Liver (tissue), 9 donors: ENCODE data around the gene LHX6. TPM values are rescaled to one million over a fixed set of nuclear protein-coding genes. Genes with fewer than 3 reads are reported as not detected.

Source experiments
- DNase-seq: peaks from one replicate; pipeline ENCODE4 v3.0.0-alpha.2; 2017; ENCODE audit warnings: low spot score
- H3K27ac ChIP-seq, 2 donors: one replicate each; pipeline ENCODE4 v1.7.0; 2013; ENCODE audit warnings: inconsistent platforms in 2 of 2, low read length in 2 of 2, control low read depth in 1 of 2, low read depth in 1 of 2, mild to moderate bottlenecking in 1 of 2
- H3K27me3 ChIP-seq, 4 donors: one replicate each; pipeline versions ENCODE4 v1.6.1 to v1.7.0; 2013; ENCODE audit warnings: low read length in 3 of 4, inconsistent platforms in 1 of 4, mild to moderate bottlenecking in 1 of 4, moderate library complexity in 1 of 4; ENCODE audit not compliant: control insufficient read depth in 4 of 4, insufficient read depth in 4 of 4
- H3K36me3 ChIP-seq, 4 donors: one replicate each; pipeline versions ENCODE4 v1.6.1 to v1.7.0; 2013; ENCODE audit warnings: low read length in 3 of 4, mild to moderate bottlenecking in 3 of 4, low read depth in 1 of 4, moderate library complexity in 1 of 4; ENCODE audit not compliant: control insufficient read depth in 4 of 4, insufficient read depth in 3 of 4
- H3K4me1 ChIP-seq, 4 donors: one replicate each; pipeline versions ENCODE4 v1.6.1 to v1.7.0; 2013; ENCODE audit warnings: low read length in 3 of 4, mild to moderate bottlenecking in 3 of 4, moderate library complexity in 1 of 4; ENCODE audit not compliant: control insufficient read depth in 4 of 4, insufficient read depth in 4 of 4
- H3K4me3 ChIP-seq, 3 donors: one replicate each; pipeline versions ENCODE4 v1.6.1 to v1.7.0; 2013; ENCODE audit warnings: low read length in 3 of 3, control low read depth in 1 of 3, low read depth in 1 of 3, mild to moderate bottlenecking in 1 of 3
- H3K9ac ChIP-seq, 2 donors: one replicate each; pipeline ENCODE4 v1.7.0; 2013; ENCODE audit warnings: low read length in 2 of 2, mild to moderate bottlenecking in 2 of 2, moderate library complexity in 2 of 2, control low read depth in 1 of 2, low read depth in 1 of 2
- H3K9me3 ChIP-seq, 4 donors: one replicate each; pipeline versions ENCODE4 v1.6.1 to v1.7.0; 2013; ENCODE audit warnings: low read length in 3 of 4; ENCODE audit not compliant: control insufficient read depth in 4 of 4
- CTCF ChIP-seq: fragments of 150-350 bp; IDR thresholded peaks from 2 replicates; pipeline ENCODE4 v1.5.1; 2017; ENCODE audit warnings: improper control_type of control experiment, low read depth, low read length; ENCODE audit not compliant: missing input control
- EGR1 ChIP-seq, 2 donors: IDR thresholded peaks; 2 replicates each; pipeline ENCODE4 v1.6.1; 2016 to 2018; ENCODE audit warnings: antibody characterized with exemption in 2 of 2, low read depth in 2 of 2
- FOXA1 ChIP-seq: IDR thresholded peaks from 2 replicates; pipeline ENCODE4 v1.6.1; 2016; ENCODE audit warnings: antibody characterized with exemption
- HNF4A ChIP-seq, 2 donors: conservative IDR thresholded peaks; 2 replicates each; pipeline ENCODE4 v1.6.1; 2016; ENCODE audit warnings: antibody characterized with exemption in 2 of 2, mild to moderate bottlenecking in 2 of 2
- MAX ChIP-seq: IDR thresholded peaks from 2 replicates; pipeline ENCODE4 v1.6.1; 2016; ENCODE audit warnings: antibody characterized with exemption
- REST ChIP-seq: IDR thresholded peaks from 2 replicates; pipeline ENCODE4 v1.6.1; 2016; ENCODE audit warnings: antibody characterized with exemption, mild to moderate bottlenecking
- TAF1 ChIP-seq: conservative IDR thresholded peaks from 2 replicates; pipeline ENCODE4 v1.6.1; 2016; ENCODE audit warnings: antibody characterized with exemption, mild to moderate bottlenecking
- WGBS: extraction: QIAGEN DNeasy Blood & Tissue Kit; methylation state at CpG from one replicate; pipeline ENCODE4 v1.1.7; 2013; 5-methylcytosine and 5-hydroxymethylcytosine counted together
- polyA plus RNA-seq, 2 donors: library from polyadenylated mRNA; stranded (reverse) in 1 of 2; unstranded in 1 of 2; fragments of 200-250 nt in 1 of 2; fragments of >200 nt in 1 of 2; fragmentation: Nextera tagmentation in 1 of 2; extraction: Ambion mirVana in 1 of 2; gene quantifications; one replicate each; pipeline versions ENCODE4 v1.2.1 to v1.2.3, GENCODE V29; 2013 to 2015
- total RNA-seq, 2 donors: library from RNA; depleted of rRNA; stranded (reverse); fragments of >200 nt; gene quantifications; one replicate each; pipeline ENCODE4 v1.2.3, GENCODE V29; 2014
- donor health status: healthy.
- donor health status: healthy.
- donor health status: healthy.
- donor health status: healthy.
- donor health status: healthy.

The LHX6 gene
- total and polyA plus RNA-seq, 4 donors, result 0.05 to 0.33 (median 0.18) TPM

GRCh38 chr9:122155796-122156195 is 73.0 kb downstream of the LHX6 start:
- TF ChIP-seq HNF4A (conservative IDR thresholded peaks at IDR 0.05) (no peak), TAF1 (no peak), CTCF (no peak), EGR1 (IDR thresholded peaks at IDR 0.05; ENCODE audit: low read depth in 2 of 2) (no peak), REST (no peak), FOXA1 (no peak), MAX (no peak)
- 91% methylated on average over 4 of the region's 4 CpGs for WGBS
- peaks cover 0 to 5% (median 3%) of the 10 kb centered on the region in 4 donors for H3K36me3 ChIP-seq

More at GRCh38 chr9:122155796-122156195, 73.0 kb downstream of the LHX6 start:
- H3K9ac ChIP-seq, result no peak overlapping the region
- no peaks in the 10 kb centered on the region for H3K9me3 ChIP-seq
- no peak for DNase-seq
- peaks cover 0 to 18% (median 17%) of the 10 kb centered on the region in 4 donors for H3K4me1 ChIP-seq
- no peak overlapping the region for H3K27ac ChIP-seq
- H3K4me3 ChIP-seq, result no peak overlapping the region
- H3K27me3 ChIP-seq, result no peaks in the 10 kb centered on the region

Other genes starting within 250 kb of the LHX6 start
- 1 to 10 TPM; 2.9 to 4.4 TPM for gene TTLL11, start 135.6 kb downstream of the LHX6 start, total RNA-seq
- 1 to 10 TPM; 1.4 to 4.5 TPM for gene TTLL11, start 135.6 kb downstream of the LHX6 start, polyA plus RNA-seq
- gene NDUFA8, start 69.2 kb downstream of the LHX6 start, total RNA-seq, result 10 to 100 TPM; 24.9 to 29.3 TPM
- 10 to 100 TPM; 48.3 to 51.9 TPM for gene NDUFA8, start 69.2 kb downstream of the LHX6 start, polyA plus RNA-seq
- not detected for gene MORN5, start 69.0 kb downstream of the LHX6 start, total RNA-seq
- not detected for gene MORN5, start 69.0 kb downstream of the LHX6 start, polyA plus RNA-seq
- gene RBM18, start 35.9 kb upstream of the LHX6 start, total RNA-seq, result 1 to 10 TPM; 4.9 to 6.1 TPM
- 1 to 10 TPM; 3.4 to 7.7 TPM for gene RBM18, start 35.9 kb upstream of the LHX6 start, polyA plus RNA-seq
- 10 to 100 TPM; 15.4 to 30.9 TPM for gene MRRF, start 35.9 kb upstream of the LHX6 start, total RNA-seq
- 10 to 100 TPM; 22.1 to 22.5 TPM for gene MRRF, start 35.9 kb upstream of the LHX6 start, polyA plus RNA-seq
- gene PTGS1, start 142.1 kb upstream of the LHX6 start, total RNA-seq, result 1 to 10 TPM in 1 of 2 donors, under 1 TPM in 1; 0.84 to 5.3 TPM
- 1 to 10 TPM in 1 of 2 donors, under 1 TPM in 1; 0.85 to 1.4 TPM for gene PTGS1, start 142.1 kb upstream of the LHX6 start, polyA plus RNA-seq
- not detected for gene OR1J1, start 249.0 kb upstream of the LHX6 start, total RNA-seq
- gene OR1J1, start 249.0 kb upstream of the LHX6 start, polyA plus RNA-seq, result not detected